A673 (cell line): ENCODE measurements around the gene NDNF. TPM values are rescaled to one million over a fixed set of nuclear protein-coding genes. Genes with fewer than 3 reads are reported as not detected.

Source experiments
- BruUV-seq: library from RNA; stranded (reverse); fragments of 400-500 nt; replicated peaks from 2 replicates; lab custom pipeline; 2021; lab: Mats Ljungman, UMichigan
- CTCF ChIA-PET: fragments of 300-600 bp; sonication (Branson Sonifier 250); formaldehyde crosslinking; loops from one replicate; lab custom pipeline; 2022; ENCODE audit warnings: antibody characterized with exemption; lab: Charles Lee
- POLR2A ChIA-PET: fragments of 300-600 bp; sonication (Branson Sonifier 250); formaldehyde crosslinking; loops from one replicate; lab custom pipeline; 2022; ENCODE audit warnings: antibody characterized with exemption; ENCODE audit not compliant: low non-redundant PET; lab: Charles Lee
- DNase-seq: peaks from one replicate; pipeline ENCODE4 v3.0.0-alpha.2; 2015; ENCODE audit warnings: low spot score
- H3K27ac ChIP-seq: fragments of 200-600 bp; sonication (generic); 2 replicates; pipeline ENCODE4 v1.5.1; 2016; ENCODE audit warnings: mixed run types, low read depth, mild to moderate bottlenecking, mixed read lengths, antibody characterized with exemption, low read length; ENCODE audit not compliant: poor library complexity, severe bottlenecking
- H3K27me3 ChIP-seq: fragments of 200-600 bp; sonication (generic); replicated peaks from 2 replicates; pipeline ENCODE4 v1.6.1; 2017; ENCODE audit warnings: mixed run types, low read depth, mild to moderate bottlenecking, mixed read lengths, antibody characterized with exemption, low read length; ENCODE audit not compliant: insufficient read depth, poor library complexity
- H3K36me3 ChIP-seq: fragments of 200-600 bp; sonication (generic); 2 replicates; pipeline ENCODE4 v1.6.1; 2016; ENCODE audit warnings: mixed run types, mild to moderate bottlenecking, mixed read lengths, antibody characterized with exemption, low read length; ENCODE audit not compliant: insufficient read depth, poor library complexity, severe bottlenecking
- H3K4me1 ChIP-seq: fragments of 200-600 bp; sonication (generic); 2 replicates; pipeline ENCODE4 v1.6.1; 2017; ENCODE audit warnings: mixed run types, mild to moderate bottlenecking, mixed read lengths, antibody characterized with exemption, low read length; ENCODE audit not compliant: insufficient read depth, poor library complexity, severe bottlenecking
- H3K4me3 ChIP-seq: fragments of 200-600 bp; sonication (generic); 2 replicates; pipeline ENCODE4 v1.5.1; 2016; ENCODE audit warnings: low read depth, mixed run types, mild to moderate bottlenecking, mixed read lengths, low read length; ENCODE audit not compliant: poor library complexity, severe bottlenecking
- H3K9me3 ChIP-seq: fragments of 200-600 bp; sonication (generic); 2 replicates; pipeline ENCODE4 v1.6.1; 2016; ENCODE audit warnings: mixed run types, low read depth, mild to moderate bottlenecking, mixed read lengths, antibody characterized with exemption, low read length; ENCODE audit not compliant: poor library complexity, severe bottlenecking
- CTCF ChIP-seq: fragments of 300-800, 200-600 bp; sonication (generic); conservative IDR thresholded peaks from 2 replicates; pipeline ENCODE4 v1.5.1; 2017; ENCODE audit warnings: low read depth, mild to moderate bottlenecking, antibody characterized with exemption, low read length, moderate library complexity, mixed read lengths
- EZH2 ChIP-seq: fragments of 200-600 bp; sonication (generic); IDR thresholded peaks from 2 replicates; pipeline ENCODE4 v1.6.1; 2017; ENCODE audit warnings: borderline replicate concordance, low read depth, mild to moderate bottlenecking, mixed read lengths, antibody characterized with exemption, low read length; ENCODE audit not compliant: poor library complexity, severe bottlenecking
- intact Hi-C: fragments of 100-400 bp; cut with micrococcal nuclease; formaldehyde crosslinking; loops from one replicate; pipeline ENCODE4 v1.10.0; 2022; ENCODE audit not compliant: unreplicated experiment
- total RNA-seq: library from RNA; stranded (reverse); gene quantifications from 2 replicates; pipeline ENCODE4 v1.2.3, GENCODE V29; 2021

NDNF gene
- total RNA-seq, 1 experiment from 2014 or later, result 12.1 TPM

- Histone ChIP-seq H3K27ac (no peak overlapping the region), H3K27me3 (no peaks in the 10 kb centered on the region), H3K4me1 (peaks cover 39% of the 10 kb centered on the region), H3K9me3 (no peaks in the 10 kb centered on the region), H3K36me3 (no peaks in the 10 kb centered on the region), H3K4me3 (no peak overlapping the region)
- DNase-seq, result no peak
- intact Hi-C loops, result no loop called here
- TF ChIP-seq CTCF (no peak), EZH2 (no peak)
- no TSS peak for BruUV-seq
- ChIA-PET POLR2A (no interaction called here), CTCF (no interaction called here)
Measured at GRCh38 chr4:121061215-121061614, 11.1 kb downstream of the NDNF start.

GRCh38 chr4:121057466-121057922 is 14.8 kb downstream of the NDNF start:
- H3K9me3 ChIP-seq, result no peaks in the 10 kb centered on the region
- BruUV-seq, result no TSS peak
- peaks cover 55% of the 10 kb centered on the region for H3K4me1 ChIP-seq
- ChIA-PET CTCF (interaction anchor here (0.6 to 1.2 kb wide), 2 partner anchors 14 to 80 kb away, joined by 3 to 5 read pairs; no protein-coding TSS in a partner anchor), POLR2A (interaction anchor here (0.6 kb wide), 1 partner anchor 913 kb away, joined by 4 read pairs; no protein-coding TSS in a partner anchor)
- peak; percentile 92 for DNase-seq
- intact Hi-C loops, result no loop called here
- H3K27me3 ChIP-seq, result no peaks in the 10 kb centered on the region
- H3K4me3 ChIP-seq, result peak overlapping the region; percentile 5
- H3K36me3 ChIP-seq, result no peaks in the 10 kb centered on the region
- H3K27ac ChIP-seq, result peak overlapping the region; percentile 71
- TF ChIP-seq CTCF (no peak), EZH2 (no peak)

- intact Hi-C loops, result no loop called here
- no peak for TF ChIP-seq EZH2
- no peak for TF ChIP-seq CTCF
- Histone ChIP-seq H3K4me3 (no peak overlapping the region), H3K4me1 (peaks cover 53% of the 10 kb centered on the region), H3K9me3 (no peaks in the 10 kb centered on the region), H3K27me3 (no peaks in the 10 kb centered on the region), H3K36me3 (no peaks in the 10 kb centered on the region), H3K27ac (no peak overlapping the region)
- no peak for DNase-seq
- BruUV-seq, result no TSS peak
- ChIA-PET POLR2A (no interaction called here), CTCF (no interaction called here)
Measured at GRCh38 chr4:121056066-121056465, 16.3 kb downstream of the NDNF start.
